HepG2 (cell line): Measurements from ENCODE around the gene ZNF414. TPM values are rescaled to one million over a fixed set of nuclear protein-coding genes. Genes with fewer than 3 reads are reported as not detected.

ENCODE experiments used
- ATAC-seq: fragments of 200-7000 bp; cut with Tn5 transposase; 3 replicates; pipeline ENCODE4 v1.9.1; 2020; ENCODE audit warnings: mild to moderate bottlenecking, moderate library complexity
- BruUV-seq: library from RNA; stranded (reverse); fragments of 400-500 nt; replicated peaks from 2 replicates; lab custom pipeline; 2021; lab: Mats Ljungman, UMichigan
- CTCF ChIA-PET: fragments of 300-600 bp; formaldehyde crosslinking; extraction: SDS; loops from one replicate; lab custom pipeline; 2021; ENCODE audit warnings: low total read pairs, inconsistent platforms, low intra/inter-chr PET ratio; lab: Yijun Ruan, JAX
- POLR2A ChIA-PET: fragments of 350-600 bp; sonication (Branson Sonifier 250); formaldehyde crosslinking; loops from one replicate; lab custom pipeline; 2020; ENCODE audit warnings: antibody characterized with exemption, inconsistent platforms; lab: Yijun Ruan, JAX
- DNase-seq: peaks from one replicate; pipeline ENCODE4 v3.0.0-alpha.2; 2015; ENCODE audit warnings: low spot score
- FAIRE-seq: peaks from 3 replicates; lab custom pipeline; 2011; peaks lifted over from hg19 to GRCh38; lab: Jason Lieb, UNC
- H2AFZ ChIP-seq: one replicate; pipeline ENCODE4 v1.6.1; 2011; ENCODE audit warnings: low read length, inconsistent platforms
- H3K27ac ChIP-seq: fragments of 300-600 bp; 3 replicates; pipeline ENCODE4 v1.8.0; 2011; ENCODE audit warnings: mixed run types, mild to moderate bottlenecking, mixed read lengths, low read length, inconsistent platforms; ENCODE audit not compliant: insufficient read depth; ENCODE audit errors: extremely low read length
- H3K27me3 ChIP-seq, 2 experiments: fragments of 200-600 bp in 1 of 2; 2 replicates in 1 of 2; 3 replicates in 1 of 2; pipeline versions ENCODE4 v1.6.0 to v1.8.0; 2011; ENCODE audit warnings: low read length in 2 of 2, mild to moderate bottlenecking in 2 of 2, moderate library complexity in 2 of 2, inconsistent platforms in 1 of 2; ENCODE audit not compliant: insufficient read depth in 2 of 2, control insufficient read depth in 1 of 2
- H3K36me3 ChIP-seq, 2 experiments: fragments of 200-600 bp in 1 of 2; replicated peaks in 1 of 2; 2 replicates in 1 of 2; 3 replicates in 1 of 2; pipeline versions ENCODE4 v1.5.1 to v1.8.0; 2011; ENCODE audit warnings: low read length in 2 of 2, inconsistent platforms in 1 of 2; ENCODE audit not compliant: insufficient read depth in 2 of 2, control insufficient read depth in 1 of 2
- H3K4me1 ChIP-seq: 2 replicates; pipeline ENCODE4 v1.5.1; 2012; ENCODE audit warnings: low read length, inconsistent platforms; ENCODE audit not compliant: insufficient read depth
- H3K4me2 ChIP-seq: 2 replicates; pipeline ENCODE4 v1.6.0; 2011; ENCODE audit warnings: low read depth, low read length, inconsistent platforms
- H3K4me3 ChIP-seq, 3 experiments: fragments of 200-600 bp in 1 of 3; sonication (generic), shearing (Covaris generic) in 1 of 3; replicated peaks in 1 of 3; 2 replicates each; pipeline ENCODE4 v1.5.1; 2011 to 2016; ENCODE audit warnings: low read length in 3 of 3, inconsistent platforms in 2 of 3, low read depth in 2 of 3, mild to moderate bottlenecking in 2 of 3, control low read depth in 1 of 3, mixed read lengths in 1 of 3; ENCODE audit not compliant: insufficient read depth in 1 of 3
- H3K79me2 ChIP-seq: one replicate; pipeline ENCODE4 v1.6.1; 2011; ENCODE audit warnings: low read length, inconsistent platforms; ENCODE audit not compliant: insufficient read depth
- H3K9ac ChIP-seq: 2 replicates; pipeline ENCODE4 v1.6.0; 2011; ENCODE audit warnings: mild to moderate bottlenecking, low read depth, low read length, inconsistent platforms; ENCODE audit not compliant: insufficient read depth
- H3K9me3 ChIP-seq: 2 replicates; pipeline ENCODE4 v1.5.1; 2012; ENCODE audit warnings: mild to moderate bottlenecking, low read length
- H4K20me1 ChIP-seq: 2 replicates; pipeline ENCODE4 v1.6.0; 2011; ENCODE audit warnings: inconsistent platforms, mild to moderate bottlenecking, low read length, moderate library complexity; ENCODE audit not compliant: insufficient read depth
- ARID4A ChIP-seq: sonication (generic); formaldehyde crosslinking; IDR thresholded peaks from 2 replicates; pipeline ENCODE4 v1.5.0; 2020; ENCODE audit warnings: mild to moderate bottlenecking, missing genetic modification reagents, borderline replicate concordance
- ETV5 ChIP-seq: IDR thresholded peaks from 2 replicates; pipeline ENCODE4 v1.6.1; 2018; ENCODE audit warnings: missing biosample characterization, missing genetic modification reagents, inconsistent platforms, borderline replicate concordance
- MLLT10 ChIP-seq: sonication (generic); formaldehyde crosslinking; IDR thresholded peaks from 2 replicates; pipeline ENCODE4 v1.4.0; 2020; ENCODE audit warnings: missing genetic modification reagents
- ZMYM3 ChIP-seq: sonication (generic); formaldehyde crosslinking; IDR thresholded peaks from 2 replicates; pipeline ENCODE4 v1.5.1; 2020; ENCODE audit warnings: mild to moderate bottlenecking, missing genetic modification reagents
- ZNF644 ChIP-seq: IDR thresholded peaks from 2 replicates; pipeline ENCODE4 v1.6.1; 2016; ENCODE audit warnings: low read depth
- ZNF772 ChIP-seq: sonication (generic); formaldehyde crosslinking; IDR thresholded peaks from 2 replicates; pipeline ENCODE4 v1.5.0; 2020; ENCODE audit warnings: mild to moderate bottlenecking, missing genetic modification reagents
- WGBS: methylation state at CpG from one replicate; pipeline ENCODE4 v1.1.6; 2017; ENCODE audit warnings: low lambda C conversion rate; 5-methylcytosine and 5-hydroxymethylcytosine counted together
- in situ Hi-C: cut with HindIII; loops from 2 replicates; pipeline ENCODE4 v1.10.0; 2017; ENCODE audit warnings: low pct_unique_long_range_greater_than_20kb; ENCODE audit not compliant: extremely low pct_ligation_motif_present
- intact Hi-C: fragments of 100-400 bp; cut with micrococcal nuclease; formaldehyde crosslinking; loops from one replicate; pipeline ENCODE4 v1.10.0; 2022; ENCODE audit not compliant: unreplicated experiment
- polyA plus RNA-seq, 8 experiments: library from polyadenylated mRNA; depleted of rRNA in 3 of 8; stranded (reverse) in 7 of 8; unstranded in 1 of 8; fragments of >200 nt; fragmentation: Illumina TruSeq in 4 of 8; extraction: Trizol in 4 of 8; gene quantifications; 2 replicates each; pipeline versions ENCODE4 v1.2.1 to v1.2.3, GENCODE V29; 2011 to 2016; ENCODE audit warnings: low read depth in 4 of 8, missing spikeins in 1 of 8, mixed read lengths in 1 of 8; ENCODE audit not compliant: insufficient read depth in 1 of 8
- total RNA-seq, 5 experiments: library from RNA; depleted of rRNA; stranded (reverse); fragments of >200 nt; fragmentation: Illumina TruSeq; extraction: Trizol; gene quantifications; 2 replicates each; pipeline ENCODE4 v1.2.3, GENCODE V29; 2016; ENCODE audit warnings: low read depth in 1 of 5

ZNF414 gene
- total and polyA plus RNA-seq, 2 of the 13 experiments (the other 11 are each of a cell fraction or from before 2014, with no cell fraction given) = 2.5 to 4.0 TPM

- FAIRE-seq (no peak), DNase-seq (no peak), ATAC-seq (no peak)
- in situ Hi-C loops (no loop called here), intact Hi-C loops (no loop called here)
- WGBS = 3% methylated on average over 5 of the region's 14 CpGs
- BruUV-seq = no TSS peak
- H3K9ac ChIP-seq = no peak overlapping the region
- TF ChIP-seq ETV5 (CRISPR knock-in tag) (no peak), ZNF644 (CRISPR knock-in tag) (no peak), ZNF772 (CRISPR knock-in tag) (no peak), ARID4A (CRISPR knock-in tag) (no peak)
- H3K36me3 ChIP-seq = no peaks in the 10 kb centered on the region
- ChIA-PET POLR2A (no interaction called here), CTCF (no interaction called here)
- H2AFZ ChIP-seq = no peak overlapping the region
- no peaks in the 10 kb centered on the region for H3K79me2 ChIP-seq
- H3K27ac ChIP-seq = no peak overlapping the region
- peaks cover 37% of the 10 kb centered on the region for H3K4me1 ChIP-seq
- H3K4me2 ChIP-seq = no peak overlapping the region
- H3K27me3 ChIP-seq = peaks cover 2 to 28% of the 10 kb centered on the region in 2 experiments; a peak in 3 of 5 replicates
- no peak overlapping the region; a peak in 1 of 6 replicates for H3K4me3 ChIP-seq
- H4K20me1 ChIP-seq = no peaks in the 10 kb centered on the region
- H3K9me3 ChIP-seq = no peaks in the 10 kb centered on the region
These were observed 12.0 kb downstream of the ZNF414 start for GRCh38 chr19:8501981-8502380.

GRCh38 chr19:8501516-8501915 lies 12.5 kb downstream of the ZNF414 start:
- 17% methylated on average over 6 of the region's 6 CpGs for WGBS

More at GRCh38 chr19:8501516-8501915, 12.5 kb downstream of the ZNF414 start:
- H3K9me3 ChIP-seq = no peaks in the 10 kb centered on the region
- DNase-seq = no peak
- FAIRE-seq = no peak
- ChIA-PET CTCF (no interaction called here), POLR2A (no interaction called here)
- no peak for TF ChIP-seq MLLT10 (CRISPR knock-in tag)
- TF ChIP-seq ZMYM3 = peak; percentile 63; the same call in 1 of the 2 replicates
- H3K9ac ChIP-seq = no peak overlapping the region
- no peaks in the 10 kb centered on the region for H3K79me2 ChIP-seq
- H3K27me3 ChIP-seq = peaks cover 2 to 28% of the 10 kb centered on the region in 2 experiments; a peak in 3 of 5 replicates
- no peak overlapping the region for H3K4me3 ChIP-seq
- H2AFZ ChIP-seq = no peak overlapping the region
- in situ Hi-C loops (no loop called here), intact Hi-C loops (no loop called here)
- H3K27ac ChIP-seq = no peak overlapping the region
- ATAC-seq = no peak
- H3K4me1 ChIP-seq = peaks cover 35% of the 10 kb centered on the region
- no peaks in the 10 kb centered on the region for H3K36me3 ChIP-seq
- no peak overlapping the region for H3K4me2 ChIP-seq
- no peaks in the 10 kb centered on the region for H4K20me1 ChIP-seq
- no TSS peak for BruUV-seq
